Parathyroid adenoma (tissue), 2 donors: Measurements from ENCODE around the gene DNAJC13.

ENCODE experiments used
- H2AFZ ChIP-seq: fragments of 300-600 bp; sonication (generic); one replicate; pipeline ENCODE4 v1.7.0; 2017; ENCODE audit warnings: antibody characterized with exemption, mild to moderate bottlenecking
- H3K27ac ChIP-seq: fragments of 300-600 bp; sonication (generic); one replicate; pipeline ENCODE4 v1.7.0; 2017
- H3K27me3 ChIP-seq: fragments of 300-600 bp; sonication (generic); one replicate; pipeline ENCODE4 v1.7.0; 2017; ENCODE audit warnings: low read length; ENCODE audit not compliant: control insufficient read depth, insufficient read depth
- H3K36me3 ChIP-seq: fragments of 300-600 bp; sonication (generic); one replicate; pipeline ENCODE4 v1.7.0; 2017; ENCODE audit warnings: low read length; ENCODE audit not compliant: control insufficient read depth, insufficient read depth
- H3K4me1 ChIP-seq: fragments of 300-600 bp; sonication (generic); one replicate; pipeline ENCODE4 v1.7.0; 2017; ENCODE audit warnings: control low read depth
- H3K4me2 ChIP-seq: fragments of 300-600 bp; sonication (generic); one replicate; pipeline ENCODE4 v1.7.0; 2017; ENCODE audit warnings: low read length
- H3K4me3 ChIP-seq: fragments of 300-600 bp; sonication (generic); one replicate; pipeline ENCODE4 v1.7.0; 2017; ENCODE audit warnings: low read depth, low read length
- H3K79me2 ChIP-seq: fragments of 300-600 bp; sonication (generic); one replicate; pipeline ENCODE4 v1.7.0; 2017; ENCODE audit warnings: control low read depth
- H3K9ac ChIP-seq: fragments of 300-600 bp; sonication (generic); one replicate; pipeline ENCODE4 v1.7.0; 2017; ENCODE audit warnings: mild to moderate bottlenecking
- H3K9me3 ChIP-seq: fragments of 300-600 bp; sonication (generic); one replicate; pipeline ENCODE4 v1.7.0; 2017; ENCODE audit warnings: low read length; ENCODE audit not compliant: control insufficient read depth
- TF ChIP-seq, protein P1 (sequence below): fragments of 300-600 bp; sonication (generic); IDR thresholded peaks from one replicate; pipeline ENCODE4 v1.7.0; 2017; ENCODE audit warnings: antibody characterized with exemption, mild to moderate bottlenecking
- donor health status: primary hyperparathyroidism.

Gene DNAJC13

DNA sequence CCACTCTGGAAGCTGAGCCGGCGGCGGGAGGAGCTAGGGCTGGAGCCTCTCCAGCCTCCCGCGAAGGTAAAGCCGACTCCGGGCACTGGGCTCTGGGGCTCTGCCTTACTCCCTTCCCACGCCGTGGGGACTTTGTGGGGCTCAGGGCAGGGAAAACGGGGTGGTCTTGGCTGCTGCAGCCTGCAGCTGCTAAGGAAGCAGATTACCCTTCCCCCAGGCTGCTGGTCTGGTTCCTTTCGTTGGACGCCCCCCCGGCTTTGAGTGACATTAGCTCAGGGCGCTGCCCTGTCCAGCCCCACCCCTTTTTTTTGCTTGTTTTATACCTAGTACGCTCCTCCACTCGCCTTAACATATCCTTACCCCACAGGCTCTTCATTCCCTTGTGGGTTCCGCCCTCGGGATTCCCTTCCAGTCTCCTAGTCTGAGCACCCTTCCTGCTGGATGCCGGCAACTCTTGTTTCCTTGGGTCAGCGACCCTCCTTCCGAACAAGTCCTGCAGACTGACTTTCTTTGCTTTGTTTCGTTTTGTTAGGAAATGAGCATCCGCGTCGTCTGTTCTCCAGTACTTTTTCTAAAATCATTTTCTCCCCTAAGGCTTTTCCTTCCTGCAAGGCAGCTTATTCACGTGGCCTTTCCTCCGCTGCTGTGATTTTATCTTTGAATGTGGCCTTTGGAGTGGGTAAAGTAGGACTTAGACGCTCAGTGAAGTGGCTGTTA lies 551 bp downstream of the DNAJC13 start:
- peak overlapping the region; percentile 49 for H3K9ac ChIP-seq
- H3K27me3 ChIP-seq = no peaks in the 10 kb centered on the region
- peaks cover 26% of the 10 kb centered on the region for H3K79me2 ChIP-seq
- H3K27ac ChIP-seq = peak overlapping the region; percentile 80
- TF ChIP-seq, protein P1, sequence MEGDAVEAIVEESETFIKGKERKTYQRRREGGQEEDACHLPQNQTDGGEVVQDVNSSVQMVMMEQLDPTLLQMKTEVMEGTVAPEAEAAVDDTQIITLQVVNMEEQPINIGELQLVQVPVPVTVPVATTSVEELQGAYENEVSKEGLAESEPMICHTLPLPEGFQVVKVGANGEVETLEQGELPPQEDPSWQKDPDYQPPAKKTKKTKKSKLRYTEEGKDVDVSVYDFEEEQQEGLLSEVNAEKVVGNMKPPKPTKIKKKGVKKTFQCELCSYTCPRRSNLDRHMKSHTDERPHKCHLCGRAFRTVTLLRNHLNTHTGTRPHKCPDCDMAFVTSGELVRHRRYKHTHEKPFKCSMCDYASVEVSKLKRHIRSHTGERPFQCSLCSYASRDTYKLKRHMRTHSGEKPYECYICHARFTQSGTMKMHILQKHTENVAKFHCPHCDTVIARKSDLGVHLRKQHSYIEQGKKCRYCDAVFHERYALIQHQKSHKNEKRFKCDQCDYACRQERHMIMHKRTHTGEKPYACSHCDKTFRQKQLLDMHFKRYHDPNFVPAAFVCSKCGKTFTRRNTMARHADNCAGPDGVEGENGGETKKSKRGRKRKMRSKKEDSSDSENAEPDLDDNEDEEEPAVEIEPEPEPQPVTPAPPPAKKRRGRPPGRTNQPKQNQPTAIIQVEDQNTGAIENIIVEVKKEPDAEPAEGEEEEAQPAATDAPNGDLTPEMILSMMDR = no peak
- peak overlapping the region; percentile 96 for H3K4me3 ChIP-seq
- H3K9me3 ChIP-seq = no peaks in the 10 kb centered on the region
- peak overlapping the region; percentile 95 for H3K4me2 ChIP-seq
- no peaks in the 10 kb centered on the region for H3K36me3 ChIP-seq
- peak overlapping the region; percentile 85 for H2AFZ ChIP-seq
- peaks cover 2% of the 10 kb centered on the region for H3K4me1 ChIP-seq

DNA sequence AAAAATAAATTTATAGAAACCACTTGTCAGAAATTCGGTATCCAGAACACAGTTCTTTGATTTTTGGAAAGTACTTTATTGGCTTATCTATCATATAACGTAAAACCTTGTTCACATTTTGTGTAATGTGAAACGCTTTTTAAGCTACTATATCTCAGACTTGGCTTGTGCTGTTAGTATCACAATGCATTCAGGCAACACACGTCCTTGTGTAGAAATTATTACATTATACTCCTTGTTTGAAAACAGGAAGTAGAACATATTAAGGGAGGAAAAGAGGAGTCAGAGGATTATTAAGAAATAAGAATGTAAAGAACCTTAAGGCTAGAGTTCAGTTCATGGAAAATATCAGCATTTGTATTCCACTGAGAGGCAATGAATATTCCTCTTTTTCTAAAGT lies 1.6 kb downstream of the DNAJC13 start:
- Histone ChIP-seq H3K9me3 (no peaks in the 10 kb centered on the region), H3K4me3 (no peak overlapping the region), H3K27me3 (no peaks in the 10 kb centered on the region), H3K9ac (no peak overlapping the region), H3K27ac (no peak overlapping the region), H3K79me2 (peaks cover 33% of the 10 kb centered on the region), H2AFZ (no peak overlapping the region), H3K4me2 (no peak overlapping the region), H3K4me1 (peaks cover 2% of the 10 kb centered on the region), H3K36me3 (no peaks in the 10 kb centered on the region)
- TF ChIP-seq, protein P1 = no peak

DNA sequence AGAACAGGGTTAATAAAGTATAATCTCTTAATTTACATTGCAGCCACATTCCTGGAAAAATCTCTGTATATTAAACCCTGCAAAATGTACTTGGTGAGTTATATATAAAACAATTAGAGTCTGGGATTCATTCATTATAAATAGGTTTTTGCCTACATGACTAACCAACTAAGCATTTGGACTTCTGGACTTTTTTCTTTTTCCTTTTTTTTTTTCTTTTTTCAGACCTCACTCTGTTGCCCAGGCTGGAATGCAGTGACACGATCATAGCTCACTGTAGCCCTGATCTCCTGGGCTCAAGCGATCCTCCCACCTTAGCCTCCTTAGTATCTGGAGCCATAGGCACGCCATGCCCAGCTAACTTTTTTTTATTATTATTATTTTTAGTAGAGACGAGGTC lies 4.5 kb downstream of the DNAJC13 start:
- H3K36me3 ChIP-seq = no peaks in the 10 kb centered on the region
- TF ChIP-seq, protein P1 = no peak
- H3K9me3 ChIP-seq = no peaks in the 10 kb centered on the region
- no peaks in the 10 kb centered on the region for H3K27me3 ChIP-seq
- H3K4me2 ChIP-seq = no peak overlapping the region
- peaks cover 39% of the 10 kb centered on the region for H3K79me2 ChIP-seq
- no peak overlapping the region for H3K4me3 ChIP-seq
- peaks cover 4% of the 10 kb centered on the region for H3K4me1 ChIP-seq
- H3K9ac ChIP-seq = no peak overlapping the region
- H3K27ac ChIP-seq = no peak overlapping the region
- H2AFZ ChIP-seq = no peak overlapping the region

DNA sequence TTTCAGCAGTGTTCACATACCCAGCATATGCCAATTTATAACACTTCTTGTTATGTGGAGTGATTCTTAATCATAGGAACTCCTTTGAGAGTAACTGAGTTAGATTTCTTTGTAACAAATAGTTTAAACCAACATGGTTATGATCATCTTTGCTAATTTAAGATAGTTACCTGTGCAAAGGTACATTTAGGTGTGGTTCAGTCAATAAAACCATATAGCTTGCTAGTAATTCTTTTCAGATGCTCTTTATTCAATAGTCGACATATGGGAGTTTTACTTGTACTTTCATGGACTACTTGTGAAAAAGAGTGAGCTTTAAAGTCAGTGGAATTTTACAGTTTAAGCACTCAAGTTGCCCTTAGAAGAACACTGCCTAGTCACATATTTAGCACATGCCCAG lies 5.2 kb downstream of the DNAJC13 start:
- TF ChIP-seq, protein P1 = no peak
- Histone ChIP-seq H3K27ac (no peak overlapping the region), H3K4me1 (peaks cover 4% of the 10 kb centered on the region), H3K4me2 (no peak overlapping the region), H2AFZ (no peak overlapping the region), H3K9ac (no peak overlapping the region), H3K27me3 (no peaks in the 10 kb centered on the region), H3K4me3 (no peak overlapping the region), H3K79me2 (peaks cover 41% of the 10 kb centered on the region), H3K9me3 (no peaks in the 10 kb centered on the region), H3K36me3 (no peaks in the 10 kb centered on the region)

DNA sequence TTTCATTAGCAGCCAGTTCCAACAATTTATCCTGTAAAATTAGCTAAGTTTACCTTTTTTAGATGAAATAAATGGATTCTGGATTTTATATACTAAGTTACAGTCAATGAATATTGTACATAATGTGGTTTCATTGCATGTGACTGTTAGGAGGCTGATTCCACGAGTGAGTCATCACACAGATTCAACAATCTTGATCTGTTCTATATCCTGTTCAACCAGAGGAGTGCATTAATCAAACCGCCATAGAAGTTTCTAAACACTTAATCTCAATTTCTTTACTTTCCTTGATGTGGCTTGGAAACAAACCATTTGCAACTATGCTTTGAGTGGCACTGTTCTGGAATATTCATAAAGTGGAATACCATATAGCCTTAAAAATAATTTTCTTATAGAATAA lies 15.3 kb downstream of the DNAJC13 start:
- H3K36me3 ChIP-seq = no peaks in the 10 kb centered on the region
- H3K4me1 ChIP-seq = no peaks in the 10 kb centered on the region
- H2AFZ ChIP-seq = no peak overlapping the region
- no peaks in the 10 kb centered on the region for H3K9me3 ChIP-seq
- TF ChIP-seq, protein P1 = no peak
- H3K27ac ChIP-seq = no peak overlapping the region
- peaks cover 2% of the 10 kb centered on the region for H3K79me2 ChIP-seq
- no peak overlapping the region for H3K4me2 ChIP-seq
- H3K9ac ChIP-seq = no peak overlapping the region
- H3K27me3 ChIP-seq = no peaks in the 10 kb centered on the region
- H3K4me3 ChIP-seq = no peak overlapping the region
